ENCODE data around the gene PRKG1. TPM values are rescaled to one million over a fixed set of nuclear protein-coding genes. Genes with fewer than 3 reads are reported as not detected.

PRKG1 gene
- total RNA-seq, 2 experiments from 2014 or later: not detected

- no peaks in the 10 kb centered on the region for H3K36me3 Mint-ChIP-seq
- no peaks in the 10 kb centered on the region for H3K27me3 Mint-ChIP-seq
- H3K27ac Mint-ChIP-seq: no peak overlapping the region
- H3K9me3 Mint-ChIP-seq: no peaks in the 10 kb centered on the region
- H3K4me1 Mint-ChIP-seq: no peaks in the 10 kb centered on the region
- no peak for DNase-seq
- no peak overlapping the region for H3K4me3 Mint-ChIP-seq
Measured at GRCh38 chr10:51765284-51765971, 691.1 kb downstream of the PRKG1 start.

- no peak overlapping the region for H3K27ac Mint-ChIP-seq
- no peaks in the 10 kb centered on the region for H3K4me1 Mint-ChIP-seq
- H3K9me3 Mint-ChIP-seq: no peaks in the 10 kb centered on the region
- H3K4me3 Mint-ChIP-seq: no peak overlapping the region
- no peaks in the 10 kb centered on the region for H3K27me3 Mint-ChIP-seq
- DNase-seq: no peak
- H3K36me3 Mint-ChIP-seq: no peaks in the 10 kb centered on the region
Measured at GRCh38 chr10:51766423-51767102, 692.3 kb downstream of the PRKG1 start.

DNA sequence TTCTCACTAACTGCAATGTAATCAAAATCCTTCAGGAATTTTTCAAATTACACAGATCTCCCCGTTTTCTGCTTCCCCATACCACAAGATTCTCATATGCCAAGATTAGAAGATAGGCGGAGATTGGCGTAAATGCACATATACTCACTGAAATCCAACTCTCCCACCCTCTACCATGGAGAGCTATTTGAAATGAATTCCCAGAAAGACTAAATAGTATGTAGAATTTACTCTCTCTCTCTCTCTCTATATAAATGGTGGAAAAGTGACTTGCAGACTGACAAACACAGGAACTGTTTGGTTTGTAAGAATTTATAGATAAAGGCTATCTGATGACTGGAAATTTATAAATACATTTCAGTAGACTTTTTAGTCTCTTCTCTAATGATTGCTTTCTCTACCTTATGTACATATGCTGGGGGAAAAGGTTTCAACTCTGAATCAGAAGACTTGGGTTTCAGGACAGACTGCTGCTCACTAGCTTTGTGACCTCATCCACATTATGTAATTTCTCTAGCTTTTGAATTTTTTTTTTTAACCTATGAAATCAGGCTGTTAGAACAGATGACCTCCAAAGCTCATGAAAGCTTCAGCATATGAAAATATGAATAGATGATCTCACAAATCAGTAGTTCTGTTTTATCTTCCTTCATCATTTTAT is 692.9 kb downstream of the PRKG1 start:
- Mint-ChIP-seq H3K9me3 (no peaks in the 10 kb centered on the region), H3K36me3 (no peaks in the 10 kb centered on the region), H3K4me1 (no peaks in the 10 kb centered on the region), H3K27ac (no peak overlapping the region), H3K4me3 (no peak overlapping the region), H3K27me3 (no peaks in the 10 kb centered on the region)
- DNase-seq: no peak

GRCh38 chr10:51768886-51769465 is 694.7 kb downstream of the PRKG1 start:
- Mint-ChIP-seq H3K4me1 (no peaks in the 10 kb centered on the region), H3K27ac (no peak overlapping the region), H3K9me3 (no peaks in the 10 kb centered on the region), H3K27me3 (no peaks in the 10 kb centered on the region), H3K36me3 (no peaks in the 10 kb centered on the region), H3K4me3 (no peak overlapping the region)
- no peak for DNase-seq

DNA sequence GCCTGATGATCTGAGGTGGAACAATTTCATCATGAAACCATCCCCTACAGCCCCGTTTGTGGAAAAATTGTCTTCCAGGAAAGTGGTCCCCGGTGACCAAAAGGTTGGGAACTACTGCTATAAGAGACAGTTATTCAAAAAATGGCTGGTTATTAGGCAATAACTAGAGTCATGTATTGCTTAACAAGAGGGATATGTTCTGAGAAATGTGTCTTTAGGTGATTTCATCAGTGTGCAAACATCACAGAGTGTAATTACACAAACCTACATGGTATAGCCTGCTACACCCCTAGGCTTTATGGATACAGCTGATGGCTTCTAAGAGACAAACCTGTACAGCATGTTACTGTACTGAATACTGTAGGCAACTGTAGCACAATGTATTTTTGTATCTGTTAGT is 696.4 kb downstream of the PRKG1 start:
- Mint-ChIP-seq H3K27me3 (no peaks in the 10 kb centered on the region), H3K27ac (no peak overlapping the region), H3K4me1 (no peaks in the 10 kb centered on the region), H3K36me3 (no peaks in the 10 kb centered on the region), H3K9me3 (no peaks in the 10 kb centered on the region), H3K4me3 (no peak overlapping the region)
- no peak for DNase-seq

DNA sequence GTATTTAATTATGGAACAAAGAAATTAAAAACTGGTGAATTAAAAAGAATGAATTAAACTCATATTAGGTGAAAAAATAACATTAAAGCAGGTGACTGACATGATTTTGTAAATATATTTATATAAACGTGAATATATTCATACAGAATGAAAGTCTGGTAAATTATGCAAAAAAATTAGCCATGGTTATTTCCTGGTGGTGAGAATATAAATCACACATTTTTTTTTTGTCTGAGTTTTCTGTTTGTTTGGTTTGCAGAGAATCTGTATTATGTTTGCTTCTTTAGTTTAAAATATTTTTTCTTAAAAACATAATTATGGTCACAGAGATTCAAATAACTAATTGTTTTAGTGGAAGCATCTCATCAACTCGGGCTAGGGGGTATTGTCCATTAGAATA is 698.1 kb downstream of the PRKG1 start:
- H3K9me3 Mint-ChIP-seq: no peaks in the 10 kb centered on the region
- H3K27me3 Mint-ChIP-seq: no peaks in the 10 kb centered on the region
- H3K4me3 Mint-ChIP-seq: no peak overlapping the region
- DNase-seq: no peak
- H3K27ac Mint-ChIP-seq: no peak overlapping the region
- no peaks in the 10 kb centered on the region for H3K4me1 Mint-ChIP-seq
- H3K36me3 Mint-ChIP-seq: no peaks in the 10 kb centered on the region

DNA sequence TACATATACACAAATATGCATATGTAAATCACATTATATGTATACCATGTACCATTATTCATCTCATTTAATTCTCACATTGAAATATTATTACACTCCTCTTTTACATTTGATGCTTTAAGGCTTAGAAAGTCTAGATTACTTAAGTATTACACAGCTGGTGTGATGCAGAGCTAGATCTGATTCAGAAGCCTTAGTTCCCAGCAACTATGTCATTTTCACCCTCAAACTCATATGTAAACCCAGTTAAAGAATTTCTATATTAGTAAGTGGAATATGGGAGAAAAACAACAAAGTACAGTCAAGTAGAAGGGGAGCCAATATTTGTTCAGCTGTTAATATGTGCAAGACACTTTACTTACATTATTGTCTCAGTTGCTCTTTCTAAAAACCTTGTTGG is 699.4 kb downstream of the PRKG1 start:
- DNase-seq: no peak
- no peak overlapping the region for H3K4me3 Mint-ChIP-seq
- no peaks in the 10 kb centered on the region for H3K27me3 Mint-ChIP-seq
- H3K36me3 Mint-ChIP-seq: no peaks in the 10 kb centered on the region
- no peaks in the 10 kb centered on the region for H3K9me3 Mint-ChIP-seq
- no peak overlapping the region for H3K27ac Mint-ChIP-seq
- H3K4me1 Mint-ChIP-seq: no peaks in the 10 kb centered on the region

- H3K4me1 Mint-ChIP-seq: no peaks in the 10 kb centered on the region
- no peak for DNase-seq
- H3K4me3 Mint-ChIP-seq: no peak overlapping the region
- no peak overlapping the region for H3K27ac Mint-ChIP-seq
- H3K27me3 Mint-ChIP-seq: no peaks in the 10 kb centered on the region
- no peaks in the 10 kb centered on the region for H3K9me3 Mint-ChIP-seq
- no peaks in the 10 kb centered on the region for H3K36me3 Mint-ChIP-seq
Measured at GRCh38 chr10:51783941-51784340, 709.7 kb downstream of the PRKG1 start.

DNA sequence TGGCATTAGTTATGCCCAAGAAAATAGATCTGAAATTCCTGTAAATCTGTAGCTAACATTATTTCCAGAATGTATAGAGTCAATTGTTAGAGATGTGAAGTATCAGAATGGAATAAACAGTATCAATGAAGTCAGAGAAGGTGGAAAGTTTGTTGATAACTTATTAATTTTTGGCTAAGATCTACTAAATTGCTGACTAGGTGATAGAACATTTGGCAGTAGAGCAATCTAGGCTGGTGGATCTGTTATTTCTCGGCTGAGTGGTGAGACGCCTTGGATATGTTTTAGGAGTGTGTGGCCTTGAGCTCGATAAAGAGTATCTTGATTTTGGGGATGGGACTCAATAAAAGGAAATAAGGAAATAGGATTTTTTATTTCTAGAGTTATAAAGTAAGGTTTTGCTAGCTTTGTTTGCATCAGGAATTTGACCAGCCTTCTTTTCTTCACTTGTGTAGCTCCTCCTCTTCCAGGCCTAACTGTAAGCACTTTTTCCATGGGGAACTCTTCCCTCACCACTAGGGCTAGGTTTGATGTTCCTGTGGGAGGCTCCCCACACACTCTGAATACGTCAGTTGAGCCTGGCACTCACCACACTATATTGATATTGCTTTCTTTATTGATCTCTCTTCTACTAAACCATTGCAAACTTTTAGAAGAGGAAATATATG is 711.9 kb downstream of the PRKG1 start:
- no peaks in the 10 kb centered on the region for H3K4me1 Mint-ChIP-seq
- H3K27me3 Mint-ChIP-seq: peaks cover 4% of the 10 kb centered on the region
- no peak overlapping the region for H3K27ac Mint-ChIP-seq
- DNase-seq: no peak
- H3K9me3 Mint-ChIP-seq: no peaks in the 10 kb centered on the region
- no peak overlapping the region for H3K4me3 Mint-ChIP-seq
- no peaks in the 10 kb centered on the region for H3K36me3 Mint-ChIP-seq

DNA sequence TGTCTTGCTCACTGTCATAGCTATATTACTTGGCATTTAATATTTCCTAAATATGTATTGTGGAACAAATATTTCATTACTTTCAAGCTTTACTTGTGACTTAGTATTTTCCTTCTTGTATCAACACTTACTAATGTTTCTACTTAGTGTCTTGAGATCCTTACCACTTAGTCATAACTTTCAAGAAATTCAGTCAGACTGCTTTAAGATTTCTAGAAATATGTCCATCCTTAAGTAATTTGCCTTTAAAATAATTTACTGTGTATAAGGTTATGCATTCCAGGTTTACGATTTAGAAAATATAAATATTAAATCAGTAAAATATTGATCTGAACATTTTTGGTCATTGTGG is 712.4 kb downstream of the PRKG1 start:
- H3K27me3 Mint-ChIP-seq: peaks cover 4% of the 10 kb centered on the region
- H3K27ac Mint-ChIP-seq: no peak overlapping the region
- H3K4me1 Mint-ChIP-seq: no peaks in the 10 kb centered on the region
- no peak overlapping the region for H3K4me3 Mint-ChIP-seq
- DNase-seq: no peak
- H3K36me3 Mint-ChIP-seq: no peaks in the 10 kb centered on the region
- peaks cover 3% of the 10 kb centered on the region for H3K9me3 Mint-ChIP-seq

- peaks cover 4% of the 10 kb centered on the region for H3K27me3 Mint-ChIP-seq
- no peak for DNase-seq
- no peaks in the 10 kb centered on the region for H3K4me1 Mint-ChIP-seq
- H3K4me3 Mint-ChIP-seq: no peak overlapping the region
- no peaks in the 10 kb centered on the region for H3K36me3 Mint-ChIP-seq
- no peak overlapping the region for H3K27ac Mint-ChIP-seq
- H3K9me3 Mint-ChIP-seq: peaks cover 14% of the 10 kb centered on the region
Measured at GRCh38 chr10:51788273-51788672, 714.0 kb downstream of the PRKG1 start.

GRCh38 chr10:51789118-51789517 is 714.8 kb downstream of the PRKG1 start:
- Mint-ChIP-seq H3K36me3 (no peaks in the 10 kb centered on the region), H3K4me3 (no peak overlapping the region), H3K9me3 (peaks cover 20% of the 10 kb centered on the region), H3K27me3 (peaks cover 4% of the 10 kb centered on the region), H3K4me1 (no peaks in the 10 kb centered on the region), H3K27ac (no peak overlapping the region)
- DNase-seq: no peak

GRCh38 chr10:51789903-51790302 is 715.6 kb downstream of the PRKG1 start:
- H3K27me3 Mint-ChIP-seq: peaks cover 4% of the 10 kb centered on the region
- H3K36me3 Mint-ChIP-seq: no peaks in the 10 kb centered on the region
- H3K4me3 Mint-ChIP-seq: no peak overlapping the region
- DNase-seq: no peak
- H3K27ac Mint-ChIP-seq: no peak overlapping the region
- H3K4me1 Mint-ChIP-seq: no peaks in the 10 kb centered on the region
- peaks cover 20% of the 10 kb centered on the region for H3K9me3 Mint-ChIP-seq

- Mint-ChIP-seq H3K4me3 (no peak overlapping the region), H3K27ac (no peak overlapping the region), H3K9me3 (peaks cover 20% of the 10 kb centered on the region), H3K4me1 (no peaks in the 10 kb centered on the region), H3K36me3 (no peaks in the 10 kb centered on the region), H3K27me3 (peaks cover 10% of the 10 kb centered on the region)
- DNase-seq: no peak
Measured at GRCh38 chr10:51792678-51793077, 718.4 kb downstream of the PRKG1 start.

DNA sequence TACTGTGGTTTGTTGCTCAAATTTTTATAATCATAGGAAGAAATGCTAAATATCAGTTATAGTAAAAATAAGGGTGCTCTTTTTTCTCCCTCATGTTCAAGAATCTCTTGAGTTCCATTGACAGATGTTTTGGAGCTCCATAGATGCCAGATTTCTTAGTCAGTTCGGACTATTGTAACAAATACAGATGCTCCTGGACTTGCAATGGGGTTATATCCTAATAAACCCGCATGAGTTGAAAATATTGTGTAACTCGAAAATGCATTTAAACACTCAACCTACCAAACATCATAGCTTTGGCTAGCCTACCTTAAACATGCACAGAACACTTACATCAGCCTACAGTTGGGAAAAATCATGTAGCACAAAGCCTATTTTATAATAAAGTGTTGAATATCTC is 725.8 kb downstream of the PRKG1 start:
- peaks cover 11% of the 10 kb centered on the region for H3K27me3 Mint-ChIP-seq
- H3K36me3 Mint-ChIP-seq: no peaks in the 10 kb centered on the region
- no peak overlapping the region for H3K27ac Mint-ChIP-seq
- no peaks in the 10 kb centered on the region for H3K9me3 Mint-ChIP-seq
- no peak overlapping the region for H3K4me3 Mint-ChIP-seq
- no peak for DNase-seq
- no peaks in the 10 kb centered on the region for H3K4me1 Mint-ChIP-seq

Data from activated naive CD8-positive, alpha-beta T cell treated with anti-CD3 and anti-CD28 coated beads for 36 hours (primary cell).